ENCODE results near the gene DMRT1.

DMRT1 gene

GRCh38 chr9:846852-847251 lies 5.4 kb downstream of the DMRT1 start:
- H3K4me1 ChIP-seq (ENCODE audit: control insufficient read depth in 2 of 2, insufficient read depth in 1 of 2, low read depth in 1 of 2, low read length in 2 of 2), result peaks cover 0 to 2% of the 10 kb centered on the region in 2 donors
- no peak overlapping the region for H2BK120ac ChIP-seq (ENCODE audit: low read depth, low read length)
- H3K14ac ChIP-seq (ENCODE audit: low read length), result no peak overlapping the region
- H3K4ac ChIP-seq (ENCODE audit: low read length), result no peak overlapping the region
- H2BK12ac ChIP-seq (ENCODE audit: low read length), result no peak overlapping the region
- no peaks in the 10 kb centered on the region for H3K79me1 ChIP-seq (ENCODE audit: low read depth, low read length)
- H2AK5ac ChIP-seq (ENCODE audit: low read depth, low read length), result no peak overlapping the region
- H3K27me3 ChIP-seq (ENCODE audit: control insufficient read depth in 3 of 3, insufficient read depth in 3 of 3, low read depth in 1 of 3, low read length in 3 of 3), result peaks cover 12 to 53% (median 24%) of the 10 kb centered on the region in 3 experiments
- no peak overlapping the region for H2AFZ ChIP-seq (ENCODE audit: low read length)
- H3K23ac ChIP-seq (ENCODE audit: low read depth, low read length, poor library complexity), result no peak overlapping the region
- no peaks in the 10 kb centered on the region for H3K36me3 ChIP-seq (replicated peaks in 1 of 2; ENCODE audit: control insufficient read depth in 2 of 2, insufficient read depth in 2 of 2, low read length in 2 of 2)
- no peak for DNase-seq (ENCODE audit: low spot score)
- no peak overlapping the region for H2BK15ac ChIP-seq (ENCODE audit: low read length)
- no peak overlapping the region for H3K4me3 ChIP-seq (ENCODE audit: low read length in 2 of 2)
- H3K9ac ChIP-seq (ENCODE audit: low read depth, low read length, poor library complexity), result no peak overlapping the region
- no peak overlapping the region for H4K91ac ChIP-seq (ENCODE audit: low read depth, low read length, poor library complexity)
- H3K9me3 ChIP-seq (replicated peaks in 1 of 2; ENCODE audit: control insufficient read depth in 2 of 2, insufficient read depth in 1 of 2, low read depth in 1 of 2, low read length in 2 of 2), result no peaks in the 10 kb centered on the region
- H3K18ac ChIP-seq (ENCODE audit: low read length), result no peak overlapping the region
- H2BK5ac ChIP-seq (ENCODE audit: low read length), result no peak overlapping the region
- no peak overlapping the region for H3K27ac ChIP-seq (replicated peaks; ENCODE audit: low read length)
- WGBS, 2 donors (ENCODE audit: extremely low coverage in 2 of 2, insufficient read length in 2 of 2, insufficient replicate concordance in 1 of 2), result no CpG with 5 or more reads among the region's 7 CpGs
- H4K8ac ChIP-seq (ENCODE audit: low read depth, low read length), result no peak overlapping the region
- H3K4me2 ChIP-seq (ENCODE audit: insufficient read depth, low read length, poor library complexity, severe bottlenecking), result no peak overlapping the region

GRCh38 chr9:847505-847904 lies 6.0 kb downstream of the DMRT1 start:
- H2AFZ ChIP-seq (ENCODE audit: low read length), result no peak overlapping the region
- no peak overlapping the region for H3K27ac ChIP-seq (replicated peaks; ENCODE audit: low read length)
- H3K14ac ChIP-seq (ENCODE audit: low read length), result no peak overlapping the region
- H2BK120ac ChIP-seq (ENCODE audit: low read depth, low read length), result no peak overlapping the region
- H2BK12ac ChIP-seq (ENCODE audit: low read length), result no peak overlapping the region
- H4K91ac ChIP-seq (ENCODE audit: low read depth, low read length, poor library complexity), result no peak overlapping the region
- no peaks in the 10 kb centered on the region for H3K79me1 ChIP-seq (ENCODE audit: low read depth, low read length)
- no peaks in the 10 kb centered on the region for H3K36me3 ChIP-seq (replicated peaks in 1 of 2; ENCODE audit: control insufficient read depth in 2 of 2, insufficient read depth in 2 of 2, low read length in 2 of 2)
- H3K4ac ChIP-seq (ENCODE audit: low read length), result no peak overlapping the region
- no peak overlapping the region for H3K4me2 ChIP-seq (ENCODE audit: insufficient read depth, low read length, poor library complexity, severe bottlenecking)
- no peak overlapping the region for H3K4me3 ChIP-seq (ENCODE audit: low read length in 2 of 2)
- H2BK5ac ChIP-seq (ENCODE audit: low read length), result no peak overlapping the region
- H3K4me1 ChIP-seq (ENCODE audit: control insufficient read depth in 2 of 2, insufficient read depth in 1 of 2, low read depth in 1 of 2, low read length in 2 of 2), result peaks cover 0 to 2% of the 10 kb centered on the region in 2 donors
- H2BK15ac ChIP-seq (ENCODE audit: low read length), result no peak overlapping the region
- no peak overlapping the region for H2AK5ac ChIP-seq (ENCODE audit: low read depth, low read length)
- WGBS, 2 donors (ENCODE audit: extremely low coverage in 2 of 2, insufficient read length in 2 of 2, insufficient replicate concordance in 1 of 2), result no CpG with 5 or more reads among the region's 6 CpGs
- H3K9me3 ChIP-seq (replicated peaks in 1 of 2; ENCODE audit: control insufficient read depth in 2 of 2, insufficient read depth in 1 of 2, low read depth in 1 of 2, low read length in 2 of 2), result no peaks in the 10 kb centered on the region
- H3K18ac ChIP-seq (ENCODE audit: low read length), result no peak overlapping the region
- no peak overlapping the region for H4K8ac ChIP-seq (ENCODE audit: low read depth, low read length)
- H3K9ac ChIP-seq (ENCODE audit: low read depth, low read length, poor library complexity), result no peak overlapping the region
- peaks cover 8 to 47% (median 17%) of the 10 kb centered on the region in 3 experiments for H3K27me3 ChIP-seq (ENCODE audit: control insufficient read depth in 3 of 3, insufficient read depth in 3 of 3, low read depth in 1 of 3, low read length in 3 of 3)
- H3K23ac ChIP-seq (ENCODE audit: low read depth, low read length, poor library complexity), result no peak overlapping the region
- DNase-seq (ENCODE audit: low spot score), result no peak

- H2BK12ac ChIP-seq (ENCODE audit: low read length), result no peak overlapping the region
- H4K8ac ChIP-seq (ENCODE audit: low read depth, low read length), result no peak overlapping the region
- peaks cover 0 to 27% (median 7%) of the 10 kb centered on the region in 3 experiments for H3K27me3 ChIP-seq (ENCODE audit: control insufficient read depth in 3 of 3, insufficient read depth in 3 of 3, low read depth in 1 of 3, low read length in 3 of 3)
- H3K18ac ChIP-seq (ENCODE audit: low read length), result no peak overlapping the region
- H2BK5ac ChIP-seq (ENCODE audit: low read length), result no peak overlapping the region
- H3K9ac ChIP-seq (ENCODE audit: low read depth, low read length, poor library complexity), result no peak overlapping the region
- H2AK5ac ChIP-seq (ENCODE audit: low read depth, low read length), result no peak overlapping the region
- no peak overlapping the region for H4K91ac ChIP-seq (ENCODE audit: low read depth, low read length, poor library complexity)
- no peak overlapping the region for H3K4me2 ChIP-seq (ENCODE audit: insufficient read depth, low read length, poor library complexity, severe bottlenecking)
- WGBS, 2 donors (ENCODE audit: extremely low coverage in 2 of 2, insufficient read length in 2 of 2, insufficient replicate concordance in 1 of 2), result no CpG with 5 or more reads among the region's 5 CpGs
- H2BK120ac ChIP-seq (ENCODE audit: low read depth, low read length), result no peak overlapping the region
- H2BK15ac ChIP-seq (ENCODE audit: low read length), result no peak overlapping the region
- H3K27ac ChIP-seq (replicated peaks; ENCODE audit: low read length), result no peak overlapping the region
- no peak overlapping the region for H3K4me3 ChIP-seq (ENCODE audit: low read length in 2 of 2)
- H3K23ac ChIP-seq (ENCODE audit: low read depth, low read length, poor library complexity), result no peak overlapping the region
- no peak overlapping the region for H2AFZ ChIP-seq (ENCODE audit: low read length)
- H3K14ac ChIP-seq (ENCODE audit: low read length), result no peak overlapping the region
- H3K4ac ChIP-seq (ENCODE audit: low read length), result no peak overlapping the region
- H3K79me1 ChIP-seq (ENCODE audit: low read depth, low read length), result no peaks in the 10 kb centered on the region
- no peaks in the 10 kb centered on the region for H3K9me3 ChIP-seq (replicated peaks in 1 of 2; ENCODE audit: control insufficient read depth in 2 of 2, insufficient read depth in 1 of 2, low read depth in 1 of 2, low read length in 2 of 2)
- DNase-seq (ENCODE audit: low spot score), result no peak
- H3K4me1 ChIP-seq (ENCODE audit: control insufficient read depth in 2 of 2, insufficient read depth in 1 of 2, low read depth in 1 of 2, low read length in 2 of 2), result no peaks in the 10 kb centered on the region
- H3K36me3 ChIP-seq (replicated peaks in 1 of 2; ENCODE audit: control insufficient read depth in 2 of 2, insufficient read depth in 2 of 2, low read length in 2 of 2), result no peaks in the 10 kb centered on the region
Measured at GRCh38 chr9:849431-849830, 7.9 kb downstream of the DMRT1 start.

GRCh38 chr9:852539-852938 lies 11.0 kb downstream of the DMRT1 start:
- H3K4me3 ChIP-seq (ENCODE audit: low read length in 2 of 2), result no peak overlapping the region
- H2AK5ac ChIP-seq (ENCODE audit: low read depth, low read length), result no peak overlapping the region
- H3K14ac ChIP-seq (ENCODE audit: low read length), result no peak overlapping the region
- DNase-seq (ENCODE audit: low spot score), result no peak
- H2BK5ac ChIP-seq (ENCODE audit: low read length), result no peak overlapping the region
- H3K4me1 ChIP-seq (ENCODE audit: control insufficient read depth in 2 of 2, insufficient read depth in 1 of 2, low read depth in 1 of 2, low read length in 2 of 2), result no peaks in the 10 kb centered on the region
- no peak overlapping the region for H3K23ac ChIP-seq (ENCODE audit: low read depth, low read length, poor library complexity)
- no peak overlapping the region for H4K8ac ChIP-seq (ENCODE audit: low read depth, low read length)
- peaks cover 0 to 3% (median 1%) of the 10 kb centered on the region in 3 experiments for H3K27me3 ChIP-seq (ENCODE audit: control insufficient read depth in 3 of 3, insufficient read depth in 3 of 3, low read depth in 1 of 3, low read length in 3 of 3)
- no peak overlapping the region for H4K91ac ChIP-seq (ENCODE audit: low read depth, low read length, poor library complexity)
- no peak overlapping the region for H2BK12ac ChIP-seq (ENCODE audit: low read length)
- no peak overlapping the region for H2BK15ac ChIP-seq (ENCODE audit: low read length)
- no peaks in the 10 kb centered on the region for H3K79me1 ChIP-seq (ENCODE audit: low read depth, low read length)
- H3K4me2 ChIP-seq (ENCODE audit: insufficient read depth, low read length, poor library complexity, severe bottlenecking), result no peak overlapping the region
- no peak overlapping the region for H3K9ac ChIP-seq (ENCODE audit: low read depth, low read length, poor library complexity)
- H3K4ac ChIP-seq (ENCODE audit: low read length), result no peak overlapping the region
- no peaks in the 10 kb centered on the region for H3K9me3 ChIP-seq (replicated peaks in 1 of 2; ENCODE audit: control insufficient read depth in 2 of 2, insufficient read depth in 1 of 2, low read depth in 1 of 2, low read length in 2 of 2)
- WGBS, 2 donors (ENCODE audit: extremely low coverage in 2 of 2, insufficient read length in 2 of 2, insufficient replicate concordance in 1 of 2), result no CpG with 5 or more reads among the region's 4 CpGs
- H3K18ac ChIP-seq (ENCODE audit: low read length), result no peak overlapping the region
- H3K36me3 ChIP-seq (replicated peaks in 1 of 2; ENCODE audit: control insufficient read depth in 2 of 2, insufficient read depth in 2 of 2, low read length in 2 of 2), result no peaks in the 10 kb centered on the region
- no peak overlapping the region for H3K27ac ChIP-seq (replicated peaks; ENCODE audit: low read length)
- no peak overlapping the region for H2BK120ac ChIP-seq (ENCODE audit: low read depth, low read length)
- H2AFZ ChIP-seq (ENCODE audit: low read length), result no peak overlapping the region

Measured in neuronal stem cell (in vitro differentiated cells).